IPS-15b (cell line): Measurements from ENCODE around the gene NAE1.
"Not testable (repeated sequence)": the region's sequence is repeated elsewhere in the genome, so short reads cannot be mapped to it uniquely, and the experiment has no call there.

Source experiments
- H3K27me3 ChIP-seq: one replicate; pipeline ENCODE4 v1.6.1; 2013; ENCODE audit warnings: low read length; ENCODE audit not compliant: control insufficient read depth, insufficient read depth
- H3K36me3 ChIP-seq: one replicate; pipeline ENCODE4 v1.6.1; 2013; ENCODE audit warnings: low read length; ENCODE audit not compliant: control insufficient read depth, insufficient read depth
- H3K4me1 ChIP-seq: one replicate; pipeline ENCODE4 v1.6.1; 2013; ENCODE audit warnings: mild to moderate bottlenecking, low read length; ENCODE audit not compliant: control insufficient read depth, insufficient read depth
- H3K4me3 ChIP-seq: one replicate; pipeline ENCODE4 v1.5.1; 2013; ENCODE audit warnings: low read depth, low read length
- H3K9ac ChIP-seq: one replicate; pipeline ENCODE4 v1.6.1; 2013; ENCODE audit warnings: low read depth, mild to moderate bottlenecking, low read length
- H3K9me3 ChIP-seq: one replicate; pipeline ENCODE4 v1.6.1; 2013; ENCODE audit warnings: mild to moderate bottlenecking, low read length; ENCODE audit not compliant: control insufficient read depth, insufficient read depth

The NAE1 gene

DNA sequence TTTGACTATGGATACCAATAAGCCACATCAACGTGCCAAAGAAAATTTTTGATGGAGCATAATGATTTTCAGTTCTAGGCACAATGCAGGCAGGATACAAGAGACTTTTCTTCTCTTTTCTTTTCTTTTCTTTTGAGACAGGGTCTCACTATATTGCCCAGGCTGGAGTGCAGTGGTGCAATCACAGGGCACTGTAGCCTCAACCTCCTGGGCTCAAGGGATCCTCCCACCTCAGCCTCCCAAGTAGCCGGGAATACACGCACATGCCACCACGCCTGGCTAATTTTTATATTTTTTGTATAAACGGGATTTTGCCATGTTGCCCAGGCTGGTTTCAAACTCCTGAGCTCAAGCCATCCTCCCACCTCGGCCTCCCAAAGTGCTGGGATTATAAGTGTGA lies 36.8 kb downstream of the NAE1 start:
- not testable (repeated sequence) for H3K36me3 ChIP-seq, H3K4me3 ChIP-seq, H3K9ac ChIP-seq, H3K27me3 ChIP-seq, H3K9me3 ChIP-seq, H3K4me1 ChIP-seq

DNA sequence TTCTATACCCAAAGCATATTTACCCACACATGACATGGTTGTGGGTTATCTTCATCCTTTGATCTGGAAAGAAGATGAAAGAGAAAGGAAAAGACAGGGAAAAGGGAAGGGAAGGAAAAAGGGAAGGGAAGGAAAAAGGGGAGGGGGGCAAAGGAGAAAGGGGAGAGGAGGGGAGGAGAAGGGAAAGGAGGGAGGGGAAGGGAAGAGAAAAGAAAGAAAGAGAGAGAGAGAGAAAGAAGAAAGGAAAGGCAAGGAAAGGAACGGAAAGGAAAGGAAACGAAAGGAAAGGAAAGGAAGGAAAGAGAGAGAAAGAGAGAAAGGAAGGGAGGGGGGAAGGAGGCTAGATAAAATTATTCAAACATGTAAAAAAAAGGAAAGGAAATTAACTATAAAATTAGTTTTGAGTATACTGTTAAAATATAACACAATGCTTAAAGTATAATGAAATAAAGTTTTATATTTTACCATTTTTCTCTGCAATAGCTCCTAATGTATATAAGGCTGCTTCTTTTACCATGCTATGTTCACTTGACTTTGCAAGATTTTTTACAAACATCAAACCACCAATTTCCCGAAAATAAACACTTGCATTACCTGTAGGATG lies 40.5 kb downstream of the NAE1 start:
- H3K27me3 ChIP-seq: no peaks in the 10 kb centered on the region
- no peaks in the 10 kb centered on the region for H3K4me1 ChIP-seq
- no peak overlapping the region for H3K9ac ChIP-seq
- H3K4me3 ChIP-seq: no peak overlapping the region
- H3K9me3 ChIP-seq: no peaks in the 10 kb centered on the region
- no peaks in the 10 kb centered on the region for H3K36me3 ChIP-seq

DNA sequence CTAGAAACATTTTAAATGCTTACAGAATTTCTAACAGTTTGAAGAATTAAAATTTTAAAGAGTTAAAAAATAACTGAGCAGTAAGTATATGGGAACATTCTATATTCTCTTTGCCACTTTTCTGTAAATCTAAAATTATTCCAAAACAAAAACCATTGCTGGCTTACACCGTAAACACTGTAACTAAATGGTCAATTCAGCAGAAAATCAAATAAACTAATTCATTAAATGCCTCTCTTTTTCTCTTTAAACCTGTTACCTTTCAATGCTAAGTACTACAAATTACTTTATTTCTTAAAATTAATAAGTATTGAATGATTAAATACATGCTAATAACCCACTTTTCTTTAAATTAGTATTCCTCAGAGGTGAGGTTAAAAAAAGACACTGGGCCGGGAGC lies 43.3 kb downstream of the NAE1 start:
- Histone ChIP-seq H3K9me3 (no peaks in the 10 kb centered on the region), H3K4me1 (no peaks in the 10 kb centered on the region), H3K27me3 (no peaks in the 10 kb centered on the region), H3K4me3 (no peak overlapping the region), H3K9ac (no peak overlapping the region), H3K36me3 (no peaks in the 10 kb centered on the region)

- H3K4me3 ChIP-seq: no peak overlapping the region
Measured at GRCh38 chr16:66786551-66786950, 44.2 kb downstream of the NAE1 start.

DNA sequence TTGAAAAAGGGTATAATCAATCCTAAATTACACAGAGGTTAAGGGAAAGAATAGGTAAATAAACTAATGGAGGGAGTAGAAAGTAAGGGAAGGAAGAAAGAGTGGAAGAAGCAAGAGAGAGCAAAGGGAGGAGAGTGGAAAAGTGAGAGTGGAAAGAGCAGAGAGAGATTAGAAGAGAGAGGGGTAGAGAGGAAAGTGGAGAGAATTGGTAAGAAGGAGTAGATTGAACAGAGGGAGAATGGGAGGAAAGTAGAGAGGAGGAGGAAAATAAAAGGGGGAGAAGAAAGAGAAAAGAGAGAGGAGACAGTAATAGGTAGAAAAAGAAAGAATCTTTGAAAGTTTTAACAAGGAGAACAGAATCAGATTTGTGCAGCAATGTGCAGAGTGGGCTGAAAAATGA lies 54.3 kb downstream of the NAE1 start:
- H3K9me3 ChIP-seq: no peaks in the 10 kb centered on the region
- no peaks in the 10 kb centered on the region for H3K36me3 ChIP-seq
- H3K27me3 ChIP-seq: no peaks in the 10 kb centered on the region
- H3K4me3 ChIP-seq: no peak overlapping the region
- H3K4me1 ChIP-seq: no peaks in the 10 kb centered on the region
- no peak overlapping the region for H3K9ac ChIP-seq

More at GRCh38 chr16:66786551-66786950, 44.2 kb downstream of the NAE1 start:
- no peak overlapping the region for H3K9ac ChIP-seq
- no peaks in the 10 kb centered on the region for H3K4me1 ChIP-seq
- no peaks in the 10 kb centered on the region for H3K27me3 ChIP-seq
- no peaks in the 10 kb centered on the region for H3K9me3 ChIP-seq
- no peaks in the 10 kb centered on the region for H3K36me3 ChIP-seq

DNA sequence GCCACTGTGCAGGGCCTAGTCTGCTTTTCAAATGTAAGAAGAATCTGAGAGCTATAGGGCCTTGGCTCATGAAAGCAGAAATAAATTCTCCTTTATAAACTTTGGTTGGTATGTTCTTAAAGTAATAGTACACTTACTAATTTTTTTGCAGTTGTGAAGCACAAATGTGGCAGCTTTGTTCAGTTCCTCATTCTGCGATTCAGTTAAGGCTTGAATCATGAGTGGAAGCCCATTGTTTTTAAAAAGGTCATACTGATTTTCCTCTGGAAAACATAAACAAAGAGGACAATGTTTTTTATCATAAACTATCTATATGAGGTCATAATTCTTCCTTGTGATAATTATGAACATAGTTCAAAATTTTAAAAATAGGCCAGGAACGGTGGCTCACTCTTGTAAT lies 55.8 kb downstream of the NAE1 start:
- Histone ChIP-seq H3K4me3 (no peak overlapping the region), H3K4me1 (no peaks in the 10 kb centered on the region), H3K9ac (no peak overlapping the region), H3K27me3 (no peaks in the 10 kb centered on the region), H3K36me3 (no peaks in the 10 kb centered on the region), H3K9me3 (no peaks in the 10 kb centered on the region)

DNA sequence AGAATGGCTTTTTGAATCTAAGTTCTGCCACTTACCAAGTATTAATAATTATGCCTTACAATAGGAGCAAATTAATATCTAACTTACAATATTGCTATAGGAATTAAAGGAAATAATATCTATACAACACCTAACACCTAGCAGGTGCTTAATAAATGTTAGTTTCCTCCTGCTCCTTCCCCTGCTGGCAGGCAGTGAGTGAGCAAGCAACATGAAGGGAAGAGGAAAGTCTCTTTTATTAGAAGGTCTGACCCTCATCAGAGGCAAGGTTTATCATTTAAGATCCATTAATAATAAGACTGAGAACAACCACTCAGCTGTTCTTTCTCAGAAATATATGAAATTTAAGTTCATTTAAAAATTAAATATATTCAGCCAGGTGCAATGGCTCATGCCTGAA lies 72.7 kb downstream of the NAE1 start:
- H3K9me3 ChIP-seq: no peaks in the 10 kb centered on the region
- no peaks in the 10 kb centered on the region for H3K27me3 ChIP-seq
- no peak overlapping the region for H3K4me3 ChIP-seq
- H3K9ac ChIP-seq: no peak overlapping the region
- no peaks in the 10 kb centered on the region for H3K36me3 ChIP-seq
- H3K4me1 ChIP-seq: no peaks in the 10 kb centered on the region

DNA sequence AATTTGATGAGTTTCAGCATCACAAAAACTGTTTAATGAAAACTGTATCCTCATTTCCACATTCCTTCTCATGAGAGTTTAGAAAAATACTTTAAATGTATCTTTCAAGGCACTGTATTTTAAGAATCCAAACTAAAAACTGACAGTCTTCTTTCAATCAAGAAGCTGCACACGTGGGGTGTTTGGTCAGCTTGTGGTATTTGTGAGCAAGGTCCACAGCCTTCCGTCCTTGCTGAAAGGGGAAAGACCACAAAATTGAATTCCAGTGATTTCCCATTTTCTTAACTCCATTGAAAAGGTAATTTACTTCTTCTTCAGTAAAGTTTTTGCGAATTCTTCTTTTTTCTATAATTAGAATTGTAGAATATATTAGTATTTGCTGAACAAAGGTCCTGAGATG lies 76.0 kb downstream of the NAE1 start:
- Histone ChIP-seq H3K9ac (no peak overlapping the region), H3K27me3 (no peaks in the 10 kb centered on the region), H3K4me1 (peaks cover 5% of the 10 kb centered on the region), H3K4me3 (no peak overlapping the region), H3K9me3 (no peaks in the 10 kb centered on the region), H3K36me3 (no peaks in the 10 kb centered on the region)

- peaks cover 6% of the 10 kb centered on the region for H3K4me1 ChIP-seq
- no peaks in the 10 kb centered on the region for H3K27me3 ChIP-seq
- H3K9ac ChIP-seq: no peak overlapping the region
- no peaks in the 10 kb centered on the region for H3K9me3 ChIP-seq
- no peak overlapping the region for H3K4me3 ChIP-seq
- H3K36me3 ChIP-seq: peaks cover under 1% of the 10 kb centered on the region
Measured at GRCh38 chr16:66754211-66754610, 76.6 kb downstream of the NAE1 start.

DNA sequence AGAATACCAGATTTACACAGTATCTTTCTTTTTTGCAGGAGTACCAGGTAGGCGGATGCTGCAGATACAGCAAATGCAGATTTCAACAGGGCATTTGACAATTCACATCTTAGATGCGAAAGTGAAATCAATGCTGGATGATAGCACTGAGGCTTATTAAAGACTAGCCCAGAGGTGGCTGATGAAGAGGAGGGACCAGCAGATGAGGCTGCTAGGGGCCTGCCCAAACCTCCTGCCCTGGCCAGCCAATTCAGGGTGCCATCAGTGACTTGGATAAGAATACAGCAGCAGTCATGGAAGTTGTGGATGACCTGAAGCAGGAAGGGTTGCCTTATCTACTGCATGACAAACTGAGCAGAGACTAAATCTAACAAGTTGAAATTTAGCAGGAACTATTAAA lies 77.8 kb downstream of the NAE1 start:
- H3K4me1 ChIP-seq: peaks cover 6% of the 10 kb centered on the region
- H3K9ac ChIP-seq: no peak overlapping the region

More for the DNA sequence above, 77.8 kb downstream of the NAE1 start:
- Histone ChIP-seq H3K4me3 (no peak overlapping the region), H3K9me3 (no peaks in the 10 kb centered on the region), H3K27me3 (no peaks in the 10 kb centered on the region), H3K36me3 (peaks cover 6% of the 10 kb centered on the region)
